Nephron (organoid): ENCODE measurements around the gene HYAL3.

Experiments
- H3K27ac Mint-ChIP-seq, 3 experiments: 2 replicates each; pipeline ENCODE4 v1.8.0; 2020; ENCODE audit warnings: mixed read lengths in 3 of 3, mild to moderate bottlenecking in 2 of 3, moderate library complexity in 1 of 3
- H3K27me3 Mint-ChIP-seq: 2 replicates; pipeline ENCODE4 v1.8.0; 2021; ENCODE audit warnings: low read depth, mild to moderate bottlenecking, moderate library complexity, mixed read lengths
- H3K36me3 Mint-ChIP-seq: 2 replicates; pipeline ENCODE4 v1.8.0; 2020; ENCODE audit warnings: low read depth, mixed read lengths
- H3K4me1 Mint-ChIP-seq: 2 replicates; pipeline ENCODE4 v1.8.0; 2020; ENCODE audit warnings: mixed read lengths
- H3K4me3 Mint-ChIP-seq, 3 experiments: 2 replicates each; pipeline ENCODE4 v1.8.0; 2020; ENCODE audit warnings: mild to moderate bottlenecking in 3 of 3, mixed read lengths in 3 of 3, moderate library complexity in 2 of 3
- H3K9me3 Mint-ChIP-seq: 2 replicates; pipeline ENCODE4 v1.8.0; 2020; ENCODE audit warnings: mixed read lengths
- TF ChIP-seq, protein P1 (sequence below), 3 experiments: fragments of 200-600 bp; sonication (generic); IDR thresholded peaks; one replicate each; pipeline ENCODE4 v1.5.0; 2021; ENCODE audit warnings: antibody characterized with exemption in 3 of 3; ENCODE audit not compliant: unreplicated experiment in 3 of 3

Gene HYAL3

DNA sequence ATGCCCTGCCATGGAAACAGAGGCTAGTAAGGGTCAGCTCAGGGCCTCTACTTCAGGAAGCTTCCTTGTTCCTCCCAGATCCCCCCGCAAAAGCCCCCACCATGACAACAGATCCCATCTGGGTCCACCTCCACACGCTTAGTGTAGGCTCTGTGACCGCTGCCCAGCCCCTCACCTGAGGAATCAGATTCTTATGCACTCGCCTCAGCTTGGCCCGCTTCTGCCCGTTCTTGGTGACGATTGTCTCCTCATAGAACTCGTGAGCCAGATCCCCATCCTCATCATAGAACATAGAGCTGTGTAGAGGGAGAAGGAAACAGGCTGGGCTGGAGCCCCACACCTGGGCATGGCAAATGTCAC lies 27.0 kb upstream of the HYAL3 start:
- peak overlapping the region; percentile 51 to 99 (median 70) for H3K4me3 Mint-ChIP-seq
- H3K9me3 Mint-ChIP-seq: no peaks in the 10 kb centered on the region
- H3K36me3 Mint-ChIP-seq: peaks cover 14% of the 10 kb centered on the region
- TF ChIP-seq, protein P1, sequence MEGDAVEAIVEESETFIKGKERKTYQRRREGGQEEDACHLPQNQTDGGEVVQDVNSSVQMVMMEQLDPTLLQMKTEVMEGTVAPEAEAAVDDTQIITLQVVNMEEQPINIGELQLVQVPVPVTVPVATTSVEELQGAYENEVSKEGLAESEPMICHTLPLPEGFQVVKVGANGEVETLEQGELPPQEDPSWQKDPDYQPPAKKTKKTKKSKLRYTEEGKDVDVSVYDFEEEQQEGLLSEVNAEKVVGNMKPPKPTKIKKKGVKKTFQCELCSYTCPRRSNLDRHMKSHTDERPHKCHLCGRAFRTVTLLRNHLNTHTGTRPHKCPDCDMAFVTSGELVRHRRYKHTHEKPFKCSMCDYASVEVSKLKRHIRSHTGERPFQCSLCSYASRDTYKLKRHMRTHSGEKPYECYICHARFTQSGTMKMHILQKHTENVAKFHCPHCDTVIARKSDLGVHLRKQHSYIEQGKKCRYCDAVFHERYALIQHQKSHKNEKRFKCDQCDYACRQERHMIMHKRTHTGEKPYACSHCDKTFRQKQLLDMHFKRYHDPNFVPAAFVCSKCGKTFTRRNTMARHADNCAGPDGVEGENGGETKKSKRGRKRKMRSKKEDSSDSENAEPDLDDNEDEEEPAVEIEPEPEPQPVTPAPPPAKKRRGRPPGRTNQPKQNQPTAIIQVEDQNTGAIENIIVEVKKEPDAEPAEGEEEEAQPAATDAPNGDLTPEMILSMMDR (IDR thresholded peaks at IDR 0.05; ENCODE audit: unreplicated experiment in 3 of 3): no peak
- no peaks in the 10 kb centered on the region for H3K27me3 Mint-ChIP-seq
- peaks cover 22% of the 10 kb centered on the region for H3K4me1 Mint-ChIP-seq
- peak overlapping the region in 1 of 3 experiments; percentile 41 for H3K27ac Mint-ChIP-seq

- Mint-ChIP-seq H3K4me3 (peak overlapping the region; percentile 51 to 99 (median 84)), H3K36me3 (peaks cover 9% of the 10 kb centered on the region), H3K27me3 (no peaks in the 10 kb centered on the region), H3K27ac (no peak overlapping the region), H3K9me3 (no peaks in the 10 kb centered on the region), H3K4me1 (peaks cover 23% of the 10 kb centered on the region)
- TF ChIP-seq, protein P1 (IDR thresholded peaks at IDR 0.05; ENCODE audit: unreplicated experiment in 3 of 3): no peak
These were observed 26.4 kb upstream of the HYAL3 start for GRCh38 chr3:50325497-50326181.

- no peaks in the 10 kb centered on the region for H3K27me3 Mint-ChIP-seq
These were observed 25.9 kb upstream of the HYAL3 start for GRCh38 chr3:50325113-50325480.

DNA sequence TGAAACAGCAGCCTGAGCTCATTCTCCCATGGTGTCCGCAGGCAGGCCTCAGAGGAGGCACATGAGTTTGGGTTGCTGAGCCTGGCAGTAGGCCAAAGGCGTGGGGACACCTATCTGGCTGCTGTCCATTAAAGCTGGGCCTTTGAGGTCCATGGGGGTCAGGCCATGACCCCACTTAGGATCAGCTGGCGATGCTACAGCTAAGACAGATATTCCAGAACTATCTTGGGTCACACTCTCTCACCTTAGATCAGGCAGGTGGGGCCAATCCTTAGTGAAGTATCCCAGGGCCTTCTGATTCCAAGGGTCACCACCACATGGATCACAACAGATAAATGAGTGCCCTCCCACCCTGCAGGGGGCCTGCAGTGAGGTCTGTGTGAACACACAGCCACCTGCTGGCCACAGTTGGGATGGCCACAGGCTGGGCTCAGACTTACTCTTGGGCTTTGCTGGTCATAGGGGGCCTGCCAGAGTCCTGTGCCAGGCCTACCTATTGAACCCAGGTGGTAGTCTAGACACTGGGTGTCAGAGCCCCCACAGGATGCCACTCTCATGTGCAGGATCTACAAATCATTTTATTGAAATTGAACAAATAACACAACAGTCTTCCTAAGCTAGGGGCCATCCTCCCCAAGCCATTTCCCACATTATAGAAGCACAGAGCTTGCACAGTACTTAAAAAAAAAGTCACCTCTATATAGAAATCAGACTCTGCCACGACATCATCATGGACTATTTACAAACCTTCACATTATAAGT lies 25.3 kb upstream of the HYAL3 start:
- Mint-ChIP-seq H3K9me3 (no peaks in the 10 kb centered on the region), H3K4me1 (peaks cover 34% of the 10 kb centered on the region), H3K27ac (peak overlapping the region; percentile 86 to 99 (median 87)), H3K4me3 (peak overlapping the region; percentile 68 to 84 (median 80)), H3K27me3 (no peaks in the 10 kb centered on the region), H3K36me3 (peaks cover 6% of the 10 kb centered on the region)
- TF ChIP-seq, protein P1 (IDR thresholded peaks at IDR 0.05; ENCODE audit: unreplicated experiment in 3 of 3): peak; percentile 82 to 85 (median 84)

More at GRCh38 chr3:50325113-50325480, 25.9 kb upstream of the HYAL3 start:
- TF ChIP-seq, protein P1 (IDR thresholded peaks at IDR 0.05; ENCODE audit: unreplicated experiment in 3 of 3): no peak
- Mint-ChIP-seq H3K4me1 (peaks cover 28% of the 10 kb centered on the region), H3K9me3 (no peaks in the 10 kb centered on the region), H3K36me3 (peaks cover 6% of the 10 kb centered on the region), H3K27ac (peak overlapping the region in 2 of 3 experiments; percentile 87 to 99), H3K4me3 (peak overlapping the region; percentile 68 to 84 (median 80))

GRCh38 chr3:50323614-50324199 lies 24.5 kb upstream of the HYAL3 start:
- Mint-ChIP-seq H3K4me3 (peak overlapping the region in 2 of 3 experiments; percentile 80 to 92), H3K27ac (peak overlapping the region; percentile 99 to 100 (median 99)), H3K9me3 (no peaks in the 10 kb centered on the region), H3K4me1 (peaks cover 42% of the 10 kb centered on the region), H3K27me3 (no peaks in the 10 kb centered on the region), H3K36me3 (peaks cover 14% of the 10 kb centered on the region)
- TF ChIP-seq, protein P1 (IDR thresholded peaks at IDR 0.05; ENCODE audit: unreplicated experiment in 3 of 3): no peak
